Lower leg skin (tissue), 4 donors: ENCODE data around the gene CCNK. TPM values are rescaled to one million over a fixed set of nuclear protein-coding genes. Genes with fewer than 3 reads are reported as not detected.

Experiments
- DNase-seq, 2 donors: peaks; one replicate each; pipeline ENCODE4 v3.0.0-alpha.2; 2019; ENCODE audit warnings: low spot score in 2 of 2
- H3K4me3 ChIP-seq: fragments of 200-600 bp; sonication (generic); 2 replicates; pipeline ENCODE4 v1.5.1; 2017; ENCODE audit warnings: mild to moderate bottlenecking, low read depth; ENCODE audit not compliant: poor library complexity, severe bottlenecking
- CTCF ChIP-seq, 3 donors: fragments of 450-650 bp; IDR thresholded peaks; one replicate each; pipeline ENCODE4 v1.5.1; 2016; ENCODE audit warnings: antibody characterized with exemption in 3 of 3, mild to moderate bottlenecking in 3 of 3, moderate library complexity in 2 of 3
- POLR2A ChIP-seq, 2 donors: fragments of 450-650 bp; IDR thresholded peaks; one replicate each; pipeline ENCODE4 v1.6.1; 2016 to 2017; ENCODE audit warnings: antibody characterized with exemption in 2 of 2, mild to moderate bottlenecking in 1 of 2, moderate library complexity in 1 of 2
- WGBS, 2 donors: methylation state at CpG; one replicate each; pipeline ENCODE4 v1.1.5; 2018; 5-methylcytosine and 5-hydroxymethylcytosine counted together
- intact Hi-C: fragments of 100-400 bp; cut with DNase I; formaldehyde crosslinking; loops from one replicate; pipeline ENCODE4 v1.15.0; 2023; ENCODE audit warnings: low total_unique reads
- total RNA-seq, 4 donors: library from RNA; depleted of rRNA; stranded (reverse); fragments of >200 nt; gene quantifications; one replicate each; pipeline ENCODE4 v1.1.0, GENCODE V29; 2016

The CCNK gene
- total RNA-seq, 4 donors from 2014 or later, result 15.0 to 29.4 (median 25.3) TPM

- TF ChIP-seq POLR2A (IDR thresholded peaks at IDR 0.05), result no peak
- TF ChIP-seq CTCF (IDR thresholded peaks at IDR 0.05), result no peak
- 94 to 97% methylated on average over 5 of the region's 5 CpGs for WGBS, 2 donors
- H3K4me3 ChIP-seq, result no peak overlapping the region
- DNase-seq, result no peak
- intact Hi-C loops, result no loop called here
Observed at GRCh38 chr14:99461411-99462085, 19.7 kb upstream of the CCNK start.

- no peak overlapping the region for H3K4me3 ChIP-seq
- intact Hi-C loops, result no loop called here
- no peak for TF ChIP-seq CTCF (IDR thresholded peaks at IDR 0.05)
- no peak for TF ChIP-seq POLR2A (IDR thresholded peaks at IDR 0.05)
- no peak for DNase-seq
- WGBS, 2 donors, result 62 to 63% methylated on average over 6 of the region's 6 CpGs
Observed at GRCh38 chr14:99462210-99462609, 19.0 kb upstream of the CCNK start.

GRCh38 chr14:99463974-99464373 lies 17.2 kb upstream of the CCNK start:
- intact Hi-C loops, result no loop called here
- no peak overlapping the region for H3K4me3 ChIP-seq
- TF ChIP-seq POLR2A (IDR thresholded peaks at IDR 0.05) (no peak), CTCF (IDR thresholded peaks at IDR 0.05) (no peak)
- 65 to 67% methylated on average over 4 of the region's 4 CpGs for WGBS, 2 donors
- no peak for DNase-seq

- H3K4me3 ChIP-seq, result no peak overlapping the region
- WGBS, 2 donors, result 91 to 96% methylated on average over 9 of the region's 9 CpGs
Observed at GRCh38 chr14:99465288-99465687, 15.9 kb upstream of the CCNK start.

GRCh38 chr14:99466758-99467157 lies 14.5 kb upstream of the CCNK start:
- intact Hi-C loops, result no loop called here
- TF ChIP-seq CTCF (IDR thresholded peaks at IDR 0.05) (no peak), POLR2A (IDR thresholded peaks at IDR 0.05) (no peak)
- DNase-seq, result no peak
- 79 to 86% methylated on average over 3 of the region's 3 CpGs for WGBS, 2 donors
- H3K4me3 ChIP-seq, result no peak overlapping the region

More at GRCh38 chr14:99465288-99465687, 15.9 kb upstream of the CCNK start:
- TF ChIP-seq CTCF (IDR thresholded peaks at IDR 0.05), result no peak
- no peak for TF ChIP-seq POLR2A (IDR thresholded peaks at IDR 0.05)
- DNase-seq, result no peak
- intact Hi-C loops, result no loop called here
